GM23338 (cell line): ENCODE data around the gene GPR39. TPM values are rescaled to one million over a fixed set of nuclear protein-coding genes. Genes with fewer than 3 reads are reported as not detected.

Experiments
- ATAC-seq: fragments of 200-7000 bp; cut with Tn5 transposase; 3 replicates; pipeline ENCODE4 v1.9.1; 2020
- DNase-seq: peaks from one replicate; pipeline ENCODE4 v3.0.0-alpha.2; 2015; ENCODE audit warnings: low spot score
- H2AFZ ChIP-seq: fragments of 200-600 bp; sonication (generic); 2 replicates; pipeline ENCODE4 v1.8.0; 2016; ENCODE audit warnings: antibody characterized with exemption, mild to moderate bottlenecking, moderate library complexity
- H3F3A ChIP-seq: fragments of 200-600 bp; sonication (generic); replicated peaks from 2 replicates; pipeline ENCODE4 v1.8.0; 2017; ENCODE audit warnings: antibody characterized with exemption, mixed run types, low read depth
- H3K27ac ChIP-seq: fragments of 200-600 bp; sonication (generic); 2 replicates; pipeline ENCODE4 v1.6.1; 2016; ENCODE audit warnings: low read depth
- H3K27me3 ChIP-seq: fragments of 200-600 bp; sonication (generic); 2 replicates; pipeline ENCODE4 v1.8.0; 2016; ENCODE audit warnings: mild to moderate bottlenecking, mixed run types, moderate library complexity; ENCODE audit not compliant: insufficient read depth
- H3K36me3 ChIP-seq: fragments of 200-600 bp; sonication (generic); 2 replicates; pipeline ENCODE4 v1.8.0; 2016; ENCODE audit warnings: mild to moderate bottlenecking; ENCODE audit not compliant: insufficient read depth
- H3K4me1 ChIP-seq: fragments of 200-600 bp; sonication (generic); 2 replicates; pipeline ENCODE4 v1.8.0; 2016; ENCODE audit warnings: mild to moderate bottlenecking, moderate library complexity; ENCODE audit not compliant: insufficient read depth
- H3K4me2 ChIP-seq: fragments of 200-600 bp; sonication (generic); 2 replicates; pipeline ENCODE4 v1.7.1; 2017; ENCODE audit warnings: mixed run types
- H3K4me3 ChIP-seq: fragments of 200-600 bp; sonication (generic); 2 replicates; pipeline ENCODE4 v1.6.1; 2016; ENCODE audit warnings: mixed run types
- H3K79me2 ChIP-seq: fragments of 200-600 bp; sonication (generic); replicated peaks from 2 replicates; pipeline ENCODE4 v1.8.0; 2017; ENCODE audit warnings: mild to moderate bottlenecking; ENCODE audit not compliant: insufficient read depth
- H3K9me2 ChIP-seq: fragments of 200-600 bp; sonication (generic); 2 replicates; pipeline ENCODE4 v1.8.0; 2017; ENCODE audit not compliant: insufficient read depth
- H4K20me1 ChIP-seq: fragments of 200-600 bp; sonication (generic); replicated peaks from 2 replicates; pipeline ENCODE4 v1.8.0; 2017; ENCODE audit warnings: mild to moderate bottlenecking; ENCODE audit not compliant: insufficient read depth
- H3K27ac Mint-ChIP-seq: 2 replicates; pipeline ENCODE4 v1.8.0; 2020; ENCODE audit warnings: inconsistent platforms, mild to moderate bottlenecking, moderate library complexity, mixed read lengths
- H3K27me3 Mint-ChIP-seq: 3 replicates; pipeline ENCODE4 v1.8.0; 2022; ENCODE audit warnings: low read depth, mild to moderate bottlenecking, moderate library complexity, mixed read lengths, inconsistent platforms; ENCODE audit not compliant: insufficient read depth, poor library complexity
- H3K36me3 Mint-ChIP-seq: 3 replicates; pipeline ENCODE4 v1.8.0; 2021; ENCODE audit warnings: low read depth, mild to moderate bottlenecking, inconsistent platforms, moderate library complexity, mixed read lengths
- H3K4me1 Mint-ChIP-seq: 3 replicates; pipeline ENCODE4 v1.8.0; 2020; ENCODE audit warnings: mild to moderate bottlenecking, inconsistent platforms, mixed read lengths
- H3K4me3 Mint-ChIP-seq: 3 replicates; pipeline ENCODE4 v1.8.0; 2021; ENCODE audit warnings: moderate library complexity, mild to moderate bottlenecking, inconsistent platforms, mixed read lengths
- H3K9me3 Mint-ChIP-seq: 3 replicates; pipeline ENCODE4 v1.8.0; 2020; ENCODE audit warnings: moderate library complexity, mild to moderate bottlenecking, inconsistent platforms, mixed read lengths
- CREB1 ChIP-seq: fragments of 250-450 bp; sonication (Bioruptor Pico); IDR thresholded peaks from 2 replicates; pipeline ENCODE4 v1.5.0; 2020; ENCODE audit warnings: low read depth, mild to moderate bottlenecking, moderate library complexity
- CTCF ChIP-seq, 2 experiments: fragments of 200-600 bp in 1 of 2; sonication (generic) in 1 of 2; conservative IDR thresholded peaks; 2 replicates each; pipeline versions ENCODE4 v1.5.1 to v1.6.1; 2016 to 2017; ENCODE audit warnings: antibody characterized with exemption in 2 of 2, low read depth in 2 of 2, mild to moderate bottlenecking in 2 of 2, moderate library complexity in 1 of 2
- ETS1 ChIP-seq: IDR thresholded peaks from 2 replicates; pipeline ENCODE4 v1.6.1; 2016; ENCODE audit warnings: antibody characterized with exemption
- EZH2 ChIP-seq: fragments of 200-600 bp; sonication (generic); IDR thresholded peaks from one replicate; pipeline ENCODE4 v1.8.0; 2017; ENCODE audit warnings: antibody characterized with exemption, mild to moderate bottlenecking, low read depth; ENCODE audit not compliant: unreplicated experiment
- EZH2phosphoT487 ChIP-seq: fragments of 200-600 bp; sonication (generic); IDR thresholded peaks from one replicate; pipeline ENCODE4 v1.8.1; 2018; ENCODE audit warnings: antibody characterized with exemption; ENCODE audit not compliant: unreplicated experiment
- JUNB ChIP-seq: IDR thresholded peaks from one replicate; pipeline ENCODE4 v1.6.1; 2016; ENCODE audit warnings: antibody characterized with exemption; ENCODE audit not compliant: unreplicated experiment
- NANOG ChIP-seq: IDR thresholded peaks from 2 replicates; pipeline ENCODE4 v1.6.1; 2016; ENCODE audit warnings: antibody characterized with exemption, borderline replicate concordance
- POLR2AphosphoS5 ChIP-seq: IDR thresholded peaks from 2 replicates; pipeline ENCODE4 v1.6.1; 2016; ENCODE audit warnings: antibody characterized with exemption, low read depth
- STAT1 ChIP-seq: IDR thresholded peaks from one replicate; pipeline ENCODE4 v1.6.1; 2016; ENCODE audit warnings: antibody characterized with exemption; ENCODE audit not compliant: unreplicated experiment
- ZNF114 ChIP-seq: fragments of 250-450 bp; sonication (Bioruptor Pico); IDR thresholded peaks from 2 replicates; pipeline ENCODE4 v1.5.0; 2020; ENCODE audit warnings: mild to moderate bottlenecking, moderate library complexity
- ZNF331 ChIP-seq: fragments of 250-450 bp; sonication (Bioruptor Pico); IDR thresholded peaks from 2 replicates; pipeline ENCODE4 v1.5.0; 2020; ENCODE audit warnings: low read depth, mild to moderate bottlenecking, moderate library complexity
- polyA plus RNA-seq: library from polyadenylated mRNA; unstranded; fragments of >200 nt; fragmentation: Nextera tagmentation; extraction: Ambion mirVana; gene quantifications from 2 replicates; pipeline ENCODE4 v1.2.1, GENCODE V29; 2016
- total RNA-seq: library from RNA; depleted of rRNA; stranded (reverse); fragments of >200 nt; shearing (Covaris generic); gene quantifications from 2 replicates; pipeline ENCODE4 v1.2.3, GENCODE V29; 2014
- TF ChIP-seq, protein P1 (sequence below): IDR thresholded peaks from one replicate; pipeline ENCODE4 v1.6.1; 2018; ENCODE audit warnings: antibody characterized with exemption; ENCODE audit not compliant: unreplicated experiment
- TF ChIP-seq, protein P2 (sequence below): fragments of 250-450 bp; sonication (Bioruptor Pico); IDR thresholded peaks from 2 replicates; pipeline ENCODE4 v1.5.0; 2020; ENCODE audit warnings: mild to moderate bottlenecking, moderate library complexity

The GPR39 gene
- total and polyA plus RNA-seq, 2 experiments from 2014 or later = 0.55 to 1.9 TPM

- TF ChIP-seq ZNF114 (CRISPR knock-in tag) = no peak
- no peak for TF ChIP-seq NANOG
- no peak for TF ChIP-seq ZNF331 (CRISPR knock-in tag)
- TF ChIP-seq, protein P1, sequence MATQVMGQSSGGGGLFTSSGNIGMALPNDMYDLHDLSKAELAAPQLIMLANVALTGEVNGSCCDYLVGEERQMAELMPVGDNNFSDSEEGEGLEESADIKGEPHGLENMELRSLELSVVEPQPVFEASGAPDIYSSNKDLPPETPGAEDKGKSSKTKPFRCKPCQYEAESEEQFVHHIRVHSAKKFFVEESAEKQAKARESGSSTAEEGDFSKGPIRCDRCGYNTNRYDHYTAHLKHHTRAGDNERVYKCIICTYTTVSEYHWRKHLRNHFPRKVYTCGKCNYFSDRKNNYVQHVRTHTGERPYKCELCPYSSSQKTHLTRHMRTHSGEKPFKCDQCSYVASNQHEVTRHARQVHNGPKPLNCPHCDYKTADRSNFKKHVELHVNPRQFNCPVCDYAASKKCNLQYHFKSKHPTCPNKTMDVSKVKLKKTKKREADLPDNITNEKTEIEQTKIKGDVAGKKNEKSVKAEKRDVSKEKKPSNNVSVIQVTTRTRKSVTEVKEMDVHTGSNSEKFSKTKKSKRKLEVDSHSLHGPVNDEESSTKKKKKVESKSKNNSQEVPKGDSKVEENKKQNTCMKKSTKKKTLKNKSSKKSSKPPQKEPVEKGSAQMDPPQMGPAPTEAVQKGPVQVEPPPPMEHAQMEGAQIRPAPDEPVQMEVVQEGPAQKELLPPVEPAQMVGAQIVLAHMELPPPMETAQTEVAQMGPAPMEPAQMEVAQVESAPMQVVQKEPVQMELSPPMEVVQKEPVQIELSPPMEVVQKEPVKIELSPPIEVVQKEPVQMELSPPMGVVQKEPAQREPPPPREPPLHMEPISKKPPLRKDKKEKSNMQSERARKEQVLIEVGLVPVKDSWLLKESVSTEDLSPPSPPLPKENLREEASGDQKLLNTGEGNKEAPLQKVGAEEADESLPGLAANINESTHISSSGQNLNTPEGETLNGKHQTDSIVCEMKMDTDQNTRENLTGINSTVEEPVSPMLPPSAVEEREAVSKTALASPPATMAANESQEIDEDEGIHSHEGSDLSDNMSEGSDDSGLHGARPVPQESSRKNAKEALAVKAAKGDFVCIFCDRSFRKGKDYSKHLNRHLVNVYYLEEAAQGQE = no peak
- no peak for TF ChIP-seq CTCF (conservative IDR thresholded peaks at IDR 0.05; ENCODE audit: low read depth in 2 of 2)
- TF ChIP-seq CREB1 (CRISPR knock-in tag) = no peak
- TF ChIP-seq POLR2AphosphoS5 = no peak
- no peak for TF ChIP-seq JUNB
- TF ChIP-seq ETS1 = no peak
- no peak for TF ChIP-seq EZH2
- TF ChIP-seq, protein P2, sequence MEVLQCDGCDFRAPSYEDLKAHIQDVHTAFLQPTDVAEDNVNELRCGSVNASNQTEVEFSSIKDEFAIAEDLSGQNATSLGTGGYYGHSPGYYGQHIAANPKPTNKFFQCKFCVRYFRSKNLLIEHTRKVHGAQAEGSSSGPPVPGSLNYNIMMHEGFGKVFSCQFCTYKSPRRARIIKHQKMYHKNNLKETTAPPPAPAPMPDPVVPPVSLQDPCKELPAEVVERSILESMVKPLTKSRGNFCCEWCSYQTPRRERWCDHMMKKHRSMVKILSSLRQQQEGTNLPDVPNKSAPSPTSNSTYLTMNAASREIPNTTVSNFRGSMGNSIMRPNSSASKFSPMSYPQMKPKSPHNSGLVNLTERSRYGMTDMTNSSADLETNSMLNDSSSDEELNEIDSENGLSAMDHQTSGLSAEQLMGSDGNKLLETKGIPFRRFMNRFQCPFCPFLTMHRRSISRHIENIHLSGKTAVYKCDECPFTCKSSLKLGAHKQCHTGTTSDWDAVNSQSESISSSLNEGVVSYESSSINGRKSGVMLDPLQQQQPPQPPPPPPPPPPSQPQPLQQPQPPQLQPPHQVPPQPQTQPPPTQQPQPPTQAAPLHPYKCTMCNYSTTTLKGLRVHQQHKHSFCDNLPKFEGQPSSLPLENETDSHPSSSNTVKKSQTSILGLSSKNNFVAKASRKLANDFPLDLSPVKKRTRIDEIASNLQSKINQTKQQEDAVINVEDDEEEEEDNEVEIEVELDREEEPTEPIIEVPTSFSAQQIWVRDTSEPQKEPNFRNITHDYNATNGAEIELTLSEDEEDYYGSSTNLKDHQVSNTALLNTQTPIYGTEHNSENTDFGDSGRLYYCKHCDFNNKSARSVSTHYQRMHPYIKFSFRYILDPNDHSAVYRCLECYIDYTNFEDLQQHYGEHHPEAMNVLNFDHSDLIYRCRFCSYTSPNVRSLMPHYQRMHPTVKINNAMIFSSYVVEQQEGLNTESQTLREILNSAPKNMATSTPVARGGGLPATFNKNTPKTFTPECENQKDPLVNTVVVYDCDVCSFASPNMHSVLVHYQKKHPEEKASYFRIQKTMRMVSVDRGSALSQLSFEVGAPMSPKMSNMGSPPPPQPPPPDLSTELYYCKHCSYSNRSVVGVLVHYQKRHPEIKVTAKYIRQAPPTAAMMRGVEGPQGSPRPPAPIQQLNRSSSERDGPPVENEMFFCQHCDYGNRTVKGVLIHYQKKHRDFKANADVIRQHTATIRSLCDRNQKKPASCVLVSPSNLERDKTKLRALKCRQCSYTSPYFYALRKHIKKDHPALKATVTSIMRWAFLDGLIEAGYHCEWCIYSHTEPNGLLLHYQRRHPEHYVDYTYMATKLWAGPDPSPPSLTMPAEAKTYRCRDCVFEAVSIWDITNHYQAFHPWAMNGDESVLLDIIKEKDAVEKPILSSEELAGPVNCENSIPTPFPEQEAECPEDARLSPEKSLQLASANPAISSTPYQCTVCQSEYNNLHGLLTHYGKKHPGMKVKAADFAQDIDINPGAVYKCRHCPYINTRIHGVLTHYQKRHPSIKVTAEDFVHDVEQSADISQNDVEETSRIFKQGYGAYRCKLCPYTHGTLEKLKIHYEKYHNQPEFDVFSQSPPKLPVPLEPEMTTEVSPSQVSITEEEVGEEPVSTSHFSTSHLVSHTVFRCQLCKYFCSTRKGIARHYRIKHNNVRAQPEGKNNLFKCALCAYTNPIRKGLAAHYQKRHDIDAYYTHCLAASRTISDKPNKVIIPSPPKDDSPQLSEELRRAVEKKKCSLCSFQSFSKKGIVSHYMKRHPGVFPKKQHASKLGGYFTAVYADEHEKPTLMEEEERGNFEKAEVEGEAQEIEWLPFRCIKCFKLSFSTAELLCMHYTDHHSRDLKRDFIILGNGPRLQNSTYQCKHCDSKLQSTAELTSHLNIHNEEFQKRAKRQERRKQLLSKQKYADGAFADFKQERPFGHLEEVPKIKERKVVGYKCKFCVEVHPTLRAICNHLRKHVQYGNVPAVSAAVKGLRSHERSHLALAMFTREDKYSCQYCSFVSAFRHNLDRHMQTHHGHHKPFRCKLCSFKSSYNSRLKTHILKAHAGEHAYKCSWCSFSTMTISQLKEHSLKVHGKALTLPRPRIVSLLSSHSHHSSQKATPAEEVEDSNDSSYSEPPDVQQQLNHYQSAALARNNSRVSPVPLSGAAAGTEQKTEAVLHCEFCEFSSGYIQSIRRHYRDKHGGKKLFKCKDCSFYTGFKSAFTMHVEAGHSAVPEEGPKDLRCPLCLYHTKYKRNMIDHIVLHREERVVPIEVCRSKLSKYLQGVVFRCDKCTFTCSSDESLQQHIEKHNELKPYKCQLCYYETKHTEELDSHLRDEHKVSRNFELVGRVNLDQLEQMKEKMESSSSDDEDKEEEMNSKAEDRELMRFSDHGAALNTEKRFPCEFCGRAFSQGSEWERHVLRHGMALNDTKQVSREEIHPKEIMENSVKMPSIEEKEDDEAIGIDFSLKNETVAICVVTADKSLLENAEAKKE (CRISPR knock-in tag) = no peak
- no peak for TF ChIP-seq EZH2phosphoT487
- TF ChIP-seq STAT1 = no peak
- Histone ChIP-seq H3K4me2 (no peak overlapping the region), H3K9me2 (peaks cover 14% of the 10 kb centered on the region), H4K20me1 (no peaks in the 10 kb centered on the region), H3K36me3 (no peaks in the 10 kb centered on the region), H3K4me3 (no peak overlapping the region), H3K4me1 (no peaks in the 10 kb centered on the region), H3K27ac (no peak overlapping the region), H3K79me2 (no peaks in the 10 kb centered on the region), H2AFZ (no peak overlapping the region), H3F3A (no peaks in the 10 kb centered on the region), H3K27me3 (no peaks in the 10 kb centered on the region)
- H3K36me3 Mint-ChIP-seq = no peaks in the 10 kb centered on the region
- no peak for DNase-seq
- H3K4me1 Mint-ChIP-seq = peaks cover 28% of the 10 kb centered on the region
- peaks cover 5% of the 10 kb centered on the region for H3K27me3 Mint-ChIP-seq
- ATAC-seq = no peak
- H3K9me3 Mint-ChIP-seq = no peaks in the 10 kb centered on the region; the same call in 2 of the 3 replicates
- H3K27ac Mint-ChIP-seq = no peak overlapping the region
- no peak overlapping the region for H3K4me3 Mint-ChIP-seq
Measured at GRCh38 chr2:132640116-132640515, 223.5 kb downstream of the GPR39 start.
